HG03103 (cell line): ENCODE measurements around the gene NGEF.
"Not testable (repeated sequence)": the region's sequence is repeated elsewhere in the genome, so short reads cannot be mapped to it uniquely, and the experiment has no call there.

ENCODE experiments used
- ATAC-seq: cut with Tn5 transposase; IDR thresholded peaks from one replicate; pipeline ENCODE4 v1.9.1; 2021; ENCODE audit warnings: low read depth; ENCODE audit not compliant: unreplicated experiment

The NGEF gene

DNA sequence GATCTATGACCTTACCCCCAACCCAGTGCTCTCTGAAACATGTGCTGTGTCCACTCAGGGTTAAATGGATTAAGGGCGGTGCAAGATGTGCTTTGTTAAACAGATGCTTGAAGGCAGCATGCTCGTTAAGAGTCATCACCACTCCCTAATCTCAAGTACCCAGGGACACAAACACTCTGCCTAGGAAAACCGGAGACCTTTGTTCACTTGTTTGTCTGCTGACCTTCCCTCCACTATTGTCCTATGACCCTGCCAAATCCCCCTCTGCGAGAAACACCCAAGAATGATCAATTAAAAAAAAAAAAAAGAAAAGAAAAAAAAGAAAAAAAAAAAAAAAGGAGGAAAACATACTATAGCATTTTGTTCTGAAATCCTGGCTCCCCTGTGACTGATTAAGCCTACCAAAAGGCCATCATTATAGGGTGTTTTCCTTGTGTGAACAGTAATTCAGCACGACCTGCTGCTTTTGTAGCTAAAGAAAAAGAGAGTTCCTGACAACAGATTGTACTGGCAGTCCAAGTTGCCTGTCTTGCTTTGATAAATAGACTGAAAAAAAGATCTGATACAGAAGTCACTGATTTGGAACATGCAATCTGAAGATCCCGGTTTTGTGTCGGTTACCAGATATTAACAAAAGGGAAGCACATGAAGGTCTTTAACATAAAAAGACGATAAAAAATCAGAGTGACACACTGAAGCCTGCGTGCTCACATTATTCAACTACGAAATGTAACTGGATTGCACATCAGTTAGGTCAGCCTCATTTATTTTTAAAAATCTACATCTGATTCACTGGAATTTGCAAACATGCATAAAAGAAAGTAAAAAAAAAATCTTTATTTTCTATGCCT, 106.0 kb downstream of the NGEF start:
- ATAC-seq, result not testable (repeated sequence)

DNA sequence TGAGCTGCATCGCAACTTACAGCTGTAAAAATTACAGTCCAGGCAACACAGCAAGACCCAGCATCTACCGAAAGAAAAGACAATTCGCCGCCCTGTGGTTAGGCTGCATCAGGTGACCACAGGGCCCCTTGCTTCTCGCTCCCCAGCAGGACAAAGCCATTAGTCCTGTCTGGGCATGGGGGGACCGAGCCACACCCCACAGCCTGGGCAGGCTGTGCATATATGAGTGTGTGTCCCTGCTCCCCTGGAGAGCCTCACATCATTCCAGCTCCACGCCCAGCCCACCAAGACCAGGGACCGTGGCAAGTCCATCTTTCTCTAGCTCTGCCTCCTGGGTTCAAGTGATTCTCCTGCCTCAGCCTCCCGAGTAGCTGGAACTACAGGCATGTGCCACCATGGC, 109.1 kb downstream of the NGEF start:
- no peak for ATAC-seq

GRCh38 chr2:232901736-232902578, 111.1 kb downstream of the NGEF start:
- no peak for ATAC-seq

DNA sequence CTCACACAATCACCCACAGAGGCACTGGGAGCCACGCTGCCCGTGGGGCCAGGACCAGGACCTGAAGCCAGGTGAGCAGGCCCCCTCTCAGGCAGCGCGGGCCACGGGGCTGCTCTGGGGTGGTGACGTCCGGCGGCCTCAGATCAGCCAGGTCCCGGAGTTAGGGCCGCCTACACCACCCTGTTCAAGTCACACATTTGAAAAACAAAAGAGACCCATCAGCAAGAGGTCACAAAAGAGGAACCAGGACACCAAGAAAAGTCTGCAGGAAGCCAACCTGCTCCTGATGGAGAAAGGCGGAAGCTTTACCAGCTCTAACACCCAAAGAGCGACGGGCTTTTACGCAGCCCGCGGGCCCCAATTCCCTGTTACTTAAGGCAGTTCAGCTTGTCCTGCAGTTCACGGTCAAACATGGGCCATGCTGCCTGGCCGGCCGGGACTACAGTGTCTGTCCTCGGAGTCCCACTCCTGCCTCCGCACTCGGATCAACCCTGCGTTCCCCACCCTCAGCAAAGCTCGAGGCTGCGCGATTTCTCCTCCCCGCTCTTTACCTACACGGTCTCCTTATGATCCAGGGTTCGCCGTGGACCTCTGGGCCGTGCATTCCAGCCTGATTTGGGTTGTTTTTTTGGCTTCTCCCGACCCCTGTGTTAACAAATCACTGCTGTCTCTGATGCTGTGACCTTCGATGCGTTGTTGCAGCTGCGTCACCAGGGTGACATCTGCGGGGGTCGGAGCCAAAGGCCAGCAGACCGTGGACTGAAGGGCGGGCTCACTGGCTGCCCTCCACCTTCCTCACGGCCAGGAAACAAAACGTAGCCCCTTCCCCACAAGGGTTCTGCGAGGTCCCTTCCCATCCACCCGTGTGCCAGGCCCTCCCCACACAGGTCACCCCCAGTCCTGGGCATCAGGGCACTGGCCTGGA, 112.0 kb downstream of the NGEF start:
- ATAC-seq, result no peak

- ATAC-seq, result no peak
Measured at GRCh38 chr2:232898592-232899543, 114.2 kb downstream of the NGEF start.

DNA sequence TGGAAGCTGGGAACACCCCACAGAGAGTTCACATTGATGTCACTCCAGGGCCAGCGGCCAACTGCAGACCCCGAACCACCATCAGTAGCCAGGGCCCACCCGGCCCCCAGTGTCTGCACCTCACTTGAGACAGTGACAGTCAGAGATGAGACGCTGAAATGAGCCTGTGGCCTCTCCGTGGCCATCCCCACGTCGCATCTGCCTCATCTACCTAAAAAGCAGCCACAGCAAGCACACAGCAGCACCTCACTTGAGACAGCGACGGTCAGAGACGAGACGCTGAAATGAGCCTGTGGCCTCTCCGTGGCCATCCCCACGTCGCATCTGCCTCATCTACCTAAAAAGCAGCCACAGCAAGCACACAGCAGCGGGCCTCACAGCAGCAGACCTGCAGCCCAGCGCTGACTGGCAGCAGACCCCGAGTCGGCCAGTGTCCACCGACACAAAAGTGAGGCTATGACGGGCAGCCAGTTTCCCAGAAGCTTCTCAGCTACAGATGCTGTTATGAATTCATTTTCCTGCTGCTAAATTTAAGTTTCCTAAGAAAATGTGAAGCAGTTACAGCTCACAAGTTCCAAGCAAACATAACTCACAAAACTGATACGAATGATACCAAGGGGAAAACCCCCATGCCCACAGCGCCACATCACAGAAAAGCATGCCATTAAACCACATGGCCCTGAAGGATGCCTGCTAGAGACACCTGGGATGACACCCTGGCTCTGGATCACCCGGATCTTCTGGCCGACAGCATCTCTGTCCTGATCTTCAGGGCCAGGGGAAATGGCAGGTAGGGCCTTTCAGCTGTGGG, 115.3 kb downstream of the NGEF start:
- no peak for ATAC-seq

DNA sequence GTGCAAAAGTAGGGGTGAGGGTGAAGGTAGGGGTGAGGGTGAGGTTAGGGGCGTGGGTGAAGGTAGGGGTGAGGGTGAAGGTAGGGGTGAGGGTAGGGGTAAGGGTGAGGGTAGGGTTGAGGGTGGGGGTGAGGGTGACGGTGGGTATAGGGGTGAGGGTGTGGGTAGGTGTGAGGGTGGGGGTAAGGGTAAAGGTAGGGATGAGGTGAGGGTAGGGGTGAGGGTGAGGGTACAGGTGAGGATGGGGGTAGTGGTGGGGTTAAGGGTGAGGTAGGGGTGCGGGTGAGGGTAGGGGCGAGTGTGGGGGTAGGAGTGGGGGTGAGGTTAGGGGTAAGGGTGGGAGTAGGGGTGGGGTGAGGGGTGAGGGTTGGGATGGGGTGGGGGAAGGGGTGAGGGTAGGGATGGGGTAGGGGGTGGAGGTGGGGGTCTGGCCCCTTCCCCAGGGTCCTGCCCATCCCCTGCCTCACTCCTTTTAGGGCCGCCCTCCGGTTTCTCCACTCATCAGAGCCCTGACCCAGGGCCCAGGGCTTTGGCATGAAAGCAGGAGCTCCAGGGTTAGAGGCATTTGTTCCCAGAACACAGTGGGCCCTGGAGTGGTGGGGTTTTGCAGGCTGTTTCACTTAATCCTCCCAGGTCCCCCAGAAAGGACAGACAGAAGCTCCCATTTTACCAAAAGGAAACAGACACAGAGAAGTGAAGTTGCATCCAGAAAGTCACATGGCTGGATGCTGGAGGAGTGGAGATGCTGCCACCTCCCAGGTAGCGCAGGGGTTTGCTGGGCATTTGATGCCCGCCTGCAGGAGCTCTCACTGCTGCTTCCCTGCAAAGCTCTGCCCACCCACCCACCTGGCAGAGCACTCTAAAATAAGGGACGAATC, 116.1 kb downstream of the NGEF start:
- ATAC-seq, result no peak

GRCh38 chr2:232896111-232896510, 116.9 kb downstream of the NGEF start:
- no peak for ATAC-seq

GRCh38 chr2:232894746-232895145, 118.3 kb downstream of the NGEF start:
- ATAC-seq, result no peak

- ATAC-seq, result no peak
Measured at GRCh38 chr2:232894251-232894650, 118.8 kb downstream of the NGEF start.

GRCh38 chr2:232893834-232894233, 119.2 kb downstream of the NGEF start:
- ATAC-seq, result no peak

DNA sequence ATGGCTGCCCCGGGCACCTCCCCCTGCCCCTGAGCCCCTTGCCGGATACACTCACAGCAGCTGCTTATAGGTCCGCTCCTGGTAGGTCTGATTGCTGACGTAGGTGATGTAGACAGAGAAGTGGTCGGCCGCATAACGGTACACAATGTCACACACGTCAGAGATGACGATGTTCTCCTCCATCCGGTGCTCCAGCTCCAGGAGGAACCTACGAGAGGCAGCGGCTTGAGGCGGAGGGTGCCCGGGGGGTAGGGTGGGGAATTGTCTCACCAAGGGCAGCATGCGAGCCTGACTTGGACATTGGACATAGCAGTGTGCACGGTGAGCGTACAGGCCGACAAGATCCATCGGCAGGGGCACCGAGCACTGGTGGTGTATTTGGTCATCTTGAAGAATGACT, 120.2 kb downstream of the NGEF start:
- no peak for ATAC-seq

DNA sequence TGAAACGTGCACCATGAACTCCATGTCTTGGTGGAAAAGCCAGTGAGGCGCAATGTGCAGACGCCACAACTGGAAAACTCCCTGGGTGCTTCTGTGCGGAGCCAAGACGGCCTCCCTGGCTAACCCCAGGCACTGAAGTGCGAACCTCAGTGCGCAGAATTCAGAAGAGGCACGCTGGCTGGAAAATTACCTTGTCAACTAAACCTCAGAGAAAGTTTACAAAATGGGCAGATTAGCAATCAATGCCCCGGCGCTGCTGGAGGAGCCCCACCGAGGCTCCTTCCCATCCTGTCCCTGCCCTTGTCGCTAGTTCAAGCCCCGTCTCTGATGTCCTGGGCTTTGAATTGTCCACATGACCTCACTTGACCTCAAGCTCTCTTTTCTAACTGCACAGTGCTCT, 120.8 kb downstream of the NGEF start:
- no peak for ATAC-seq

DNA sequence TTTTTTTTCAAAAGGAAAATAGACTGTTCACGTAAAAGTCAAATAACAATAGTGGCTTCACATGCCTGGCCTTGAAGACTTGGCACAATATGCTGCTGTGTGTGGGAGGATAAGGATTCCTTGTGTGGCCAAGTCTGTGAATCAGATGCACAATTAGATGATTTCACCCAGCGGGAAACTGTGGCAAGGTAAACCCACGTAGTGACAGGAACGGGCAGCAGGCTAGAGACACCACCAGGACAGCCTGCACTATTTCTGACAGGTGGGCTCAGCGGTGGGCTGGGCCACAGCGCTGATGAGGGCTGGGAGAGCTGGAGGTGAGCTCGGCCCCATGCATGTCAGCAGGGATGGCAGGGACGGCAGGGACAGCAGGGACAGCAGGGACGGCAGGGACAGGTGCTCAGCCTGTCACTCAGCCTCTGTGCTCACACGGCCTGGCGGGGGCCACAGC, 121.4 kb downstream of the NGEF start:
- no peak for ATAC-seq

DNA sequence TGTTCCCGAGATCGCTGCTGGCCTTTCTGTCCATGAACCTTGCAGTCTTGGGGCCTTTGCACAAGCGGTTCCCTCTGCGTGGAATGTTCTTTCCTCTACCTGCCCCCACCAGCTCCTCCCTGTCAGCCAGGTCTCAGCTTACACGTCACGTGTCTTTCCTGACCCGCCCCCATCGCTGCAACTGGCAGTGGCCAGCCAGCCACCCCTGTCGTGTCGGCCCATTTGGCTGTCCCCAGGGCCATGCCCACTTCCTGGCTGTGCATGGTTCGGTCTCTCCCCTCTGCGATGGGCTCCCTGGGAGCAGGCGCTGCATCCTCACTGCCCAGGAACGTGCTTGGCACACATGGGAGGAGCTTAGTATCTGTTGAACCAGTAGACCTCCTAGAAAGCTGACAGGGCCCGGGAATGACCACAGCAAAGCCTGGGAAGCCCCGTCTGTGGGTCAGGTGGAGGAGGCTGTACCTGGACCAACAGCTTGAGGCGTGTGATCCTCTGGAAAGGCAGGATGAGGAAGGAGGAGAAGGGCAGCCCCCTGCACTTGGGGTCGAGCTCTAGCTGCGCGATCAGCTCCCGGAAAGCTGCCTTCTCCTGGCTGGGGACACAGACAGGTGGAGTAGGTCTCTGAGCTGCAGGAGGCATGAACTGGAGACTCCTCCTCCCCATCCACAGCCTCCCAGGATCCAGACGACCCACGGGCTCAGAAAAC, 122.0 kb downstream of the NGEF start:
- ATAC-seq, result no peak

GRCh38 chr2:232890536-232890895, 122.5 kb downstream of the NGEF start:
- no peak for ATAC-seq

DNA sequence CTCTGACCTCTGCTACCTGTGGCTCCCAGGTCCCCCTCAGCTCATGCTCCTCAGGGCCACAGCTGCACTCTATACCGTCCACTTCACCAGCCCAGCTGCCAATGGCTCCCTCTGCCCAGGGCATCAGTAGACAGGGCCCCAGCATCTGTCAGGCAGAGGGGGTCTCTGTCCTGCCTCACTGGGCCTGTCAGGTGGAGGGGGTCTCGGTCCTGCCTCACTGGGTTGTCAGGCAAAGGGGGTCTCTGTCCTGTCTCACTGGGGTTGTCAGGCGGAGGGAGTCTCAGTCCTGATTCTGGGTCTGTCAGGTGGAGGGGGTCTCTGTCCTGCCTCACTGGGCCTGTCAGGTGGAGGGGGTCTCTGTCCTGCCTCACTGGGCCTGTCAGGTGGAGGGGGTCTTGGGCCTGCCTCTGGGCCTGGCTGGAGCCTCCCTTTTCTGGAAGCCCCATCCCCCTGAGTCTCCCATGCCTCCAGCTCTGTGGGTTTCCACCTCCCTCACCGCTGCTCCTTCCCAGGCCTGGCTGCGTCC, 123.1 kb downstream of the NGEF start:
- ATAC-seq, result no peak
